ENCODE data around the gene GLP1R.

DNA sequence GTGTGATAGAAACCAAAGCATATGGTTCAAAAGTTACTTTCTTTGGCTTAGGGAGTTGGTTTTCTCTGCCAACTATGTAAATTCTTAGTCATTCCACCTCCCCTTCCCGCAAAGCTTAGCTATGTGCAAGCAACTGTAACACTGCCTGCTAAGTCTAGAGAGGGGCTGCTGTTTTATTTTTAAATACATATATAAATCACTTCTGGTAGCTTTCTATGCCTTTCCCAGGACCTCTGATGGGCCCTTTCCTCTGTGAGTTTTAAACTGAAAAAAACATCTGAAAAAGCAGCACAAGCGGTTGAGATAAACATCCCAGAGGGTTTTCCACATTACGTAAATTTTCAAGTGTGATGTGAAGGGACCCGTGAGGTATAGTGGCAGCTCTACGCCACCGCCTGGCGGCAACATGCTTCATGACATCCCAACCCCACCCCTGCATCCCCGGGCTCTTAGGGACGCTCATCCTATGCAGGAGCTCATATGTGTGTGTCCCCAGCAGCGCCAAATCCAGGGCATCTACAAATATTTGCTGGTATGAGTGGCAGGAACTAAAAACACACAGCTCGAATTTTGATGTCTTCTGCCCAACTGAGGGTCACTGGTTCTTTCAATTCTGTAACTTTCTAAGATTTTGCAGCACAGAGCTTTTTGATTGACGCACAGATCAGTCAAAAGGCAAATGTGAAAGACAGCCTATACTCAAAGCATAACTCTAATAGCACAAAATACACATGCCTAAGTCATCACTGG lies 53.7 kb downstream of the GLP1R start:
- TF ChIP-seq, protein P1, sequence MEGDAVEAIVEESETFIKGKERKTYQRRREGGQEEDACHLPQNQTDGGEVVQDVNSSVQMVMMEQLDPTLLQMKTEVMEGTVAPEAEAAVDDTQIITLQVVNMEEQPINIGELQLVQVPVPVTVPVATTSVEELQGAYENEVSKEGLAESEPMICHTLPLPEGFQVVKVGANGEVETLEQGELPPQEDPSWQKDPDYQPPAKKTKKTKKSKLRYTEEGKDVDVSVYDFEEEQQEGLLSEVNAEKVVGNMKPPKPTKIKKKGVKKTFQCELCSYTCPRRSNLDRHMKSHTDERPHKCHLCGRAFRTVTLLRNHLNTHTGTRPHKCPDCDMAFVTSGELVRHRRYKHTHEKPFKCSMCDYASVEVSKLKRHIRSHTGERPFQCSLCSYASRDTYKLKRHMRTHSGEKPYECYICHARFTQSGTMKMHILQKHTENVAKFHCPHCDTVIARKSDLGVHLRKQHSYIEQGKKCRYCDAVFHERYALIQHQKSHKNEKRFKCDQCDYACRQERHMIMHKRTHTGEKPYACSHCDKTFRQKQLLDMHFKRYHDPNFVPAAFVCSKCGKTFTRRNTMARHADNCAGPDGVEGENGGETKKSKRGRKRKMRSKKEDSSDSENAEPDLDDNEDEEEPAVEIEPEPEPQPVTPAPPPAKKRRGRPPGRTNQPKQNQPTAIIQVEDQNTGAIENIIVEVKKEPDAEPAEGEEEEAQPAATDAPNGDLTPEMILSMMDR (IDR thresholded peaks at IDR 0.05) = no peak
- no peak for TF ChIP-seq POLR2A (IDR thresholded peaks at IDR 0.05)
